Brain microvascular endothelial cell (primary cell): Measurements from ENCODE around the gene TRPC4AP.

Experiments used
- DNase-seq: peaks from one replicate; pipeline ENCODE4 v3.0.0-alpha.2; 2020
- H3K27ac ChIP-seq: fragments of 250-450 bp; sonication (Bioruptor Pico); 2 replicates; pipeline ENCODE4 v1.5.1; 2020; ENCODE audit warnings: mild to moderate bottlenecking, moderate library complexity
- H3K27me3 ChIP-seq: fragments of 250-450 bp; sonication (Bioruptor Pico); replicated peaks from 2 replicates; pipeline ENCODE4 v1.5.1; 2020; ENCODE audit warnings: mild to moderate bottlenecking
- H3K36me3 ChIP-seq: fragments of 250-450 bp; sonication (Bioruptor Pico); replicated peaks from 2 replicates; pipeline ENCODE4 v1.5.1; 2020; ENCODE audit warnings: mild to moderate bottlenecking
- H3K4me3 ChIP-seq: 2 replicates; pipeline ENCODE4 v1.5.1; 2011; ENCODE audit warnings: low read depth, mild to moderate bottlenecking, control low read depth, low read length, moderate library complexity
- in situ Hi-C: cut with HindIII; loops from 2 replicates; pipeline ENCODE4 v1.10.0; 2017; ENCODE audit warnings: low sequenced_read_pairs, low pct_ligation_motif_present
- TF ChIP-seq, protein P1 (sequence below): IDR thresholded peaks from 2 replicates; pipeline ENCODE4 v1.5.1; 2011; ENCODE audit warnings: low read depth, mild to moderate bottlenecking, moderate library complexity, low read length, control low read depth, inconsistent platforms; ENCODE audit errors: missing control alignments

Gene TRPC4AP

GRCh38 chr20:35133031-35133430 lies 40.4 kb upstream of the TRPC4AP start:
- no peaks in the 10 kb centered on the region for H3K27me3 ChIP-seq
- in situ Hi-C loops = no loop called here
- TF ChIP-seq, protein P1, sequence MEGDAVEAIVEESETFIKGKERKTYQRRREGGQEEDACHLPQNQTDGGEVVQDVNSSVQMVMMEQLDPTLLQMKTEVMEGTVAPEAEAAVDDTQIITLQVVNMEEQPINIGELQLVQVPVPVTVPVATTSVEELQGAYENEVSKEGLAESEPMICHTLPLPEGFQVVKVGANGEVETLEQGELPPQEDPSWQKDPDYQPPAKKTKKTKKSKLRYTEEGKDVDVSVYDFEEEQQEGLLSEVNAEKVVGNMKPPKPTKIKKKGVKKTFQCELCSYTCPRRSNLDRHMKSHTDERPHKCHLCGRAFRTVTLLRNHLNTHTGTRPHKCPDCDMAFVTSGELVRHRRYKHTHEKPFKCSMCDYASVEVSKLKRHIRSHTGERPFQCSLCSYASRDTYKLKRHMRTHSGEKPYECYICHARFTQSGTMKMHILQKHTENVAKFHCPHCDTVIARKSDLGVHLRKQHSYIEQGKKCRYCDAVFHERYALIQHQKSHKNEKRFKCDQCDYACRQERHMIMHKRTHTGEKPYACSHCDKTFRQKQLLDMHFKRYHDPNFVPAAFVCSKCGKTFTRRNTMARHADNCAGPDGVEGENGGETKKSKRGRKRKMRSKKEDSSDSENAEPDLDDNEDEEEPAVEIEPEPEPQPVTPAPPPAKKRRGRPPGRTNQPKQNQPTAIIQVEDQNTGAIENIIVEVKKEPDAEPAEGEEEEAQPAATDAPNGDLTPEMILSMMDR = no peak
- peaks cover 20% of the 10 kb centered on the region for H3K36me3 ChIP-seq
- DNase-seq = no peak
- no peak overlapping the region for H3K4me3 ChIP-seq
- no peak overlapping the region for H3K27ac ChIP-seq

DNA sequence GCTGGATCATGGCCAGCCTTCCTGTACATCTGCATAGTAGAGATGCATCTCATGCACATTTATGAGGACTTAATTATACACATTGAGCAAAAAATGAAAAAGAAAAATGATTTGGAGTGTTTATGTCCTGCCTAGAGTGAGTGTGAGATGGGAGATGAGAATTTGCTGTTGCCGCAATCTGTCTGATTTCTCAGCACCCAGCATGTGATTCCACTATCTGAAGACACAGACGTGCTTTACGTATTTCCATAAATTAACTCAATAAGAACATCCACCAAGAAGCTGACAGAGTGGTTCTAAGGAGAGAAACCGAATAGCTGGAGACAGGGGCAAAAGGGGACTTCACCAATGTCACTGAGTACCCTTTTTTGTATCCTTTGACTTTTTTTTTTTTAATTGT lies 39.3 kb upstream of the TRPC4AP start:
- in situ Hi-C loops = no loop called here
- Histone ChIP-seq H3K36me3 (peaks cover 11% of the 10 kb centered on the region), H3K4me3 (no peak overlapping the region), H3K27me3 (no peaks in the 10 kb centered on the region), H3K27ac (no peak overlapping the region)
- DNase-seq = no peak
- TF ChIP-seq, protein P1 = no peak

DNA sequence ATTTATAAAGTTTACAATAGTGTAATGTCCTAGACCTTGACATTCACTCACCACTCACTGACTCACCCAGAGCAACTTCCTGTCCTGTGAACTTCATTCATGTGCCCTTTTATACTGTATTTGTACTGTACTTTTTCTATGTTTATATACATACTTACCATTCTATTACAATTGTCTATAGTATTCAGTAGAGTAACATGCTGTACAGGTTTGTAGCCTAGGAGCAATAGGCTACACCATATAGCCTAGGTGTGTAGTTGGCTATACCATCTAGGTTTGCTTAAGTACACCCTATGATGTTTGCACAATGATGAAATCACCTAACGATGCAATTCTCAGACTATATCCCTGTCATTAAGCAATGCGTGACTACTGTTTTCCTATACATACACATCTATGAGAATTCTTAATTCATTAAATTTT lies 37.1 kb upstream of the TRPC4AP start:
- H3K36me3 ChIP-seq = peaks cover 15% of the 10 kb centered on the region
- no peaks in the 10 kb centered on the region for H3K27me3 ChIP-seq
- no peak for DNase-seq
- peak overlapping the region; percentile 45 for H3K27ac ChIP-seq
- in situ Hi-C loops = no loop called here
- TF ChIP-seq, protein P1 = no peak
- no peak overlapping the region for H3K4me3 ChIP-seq

DNA sequence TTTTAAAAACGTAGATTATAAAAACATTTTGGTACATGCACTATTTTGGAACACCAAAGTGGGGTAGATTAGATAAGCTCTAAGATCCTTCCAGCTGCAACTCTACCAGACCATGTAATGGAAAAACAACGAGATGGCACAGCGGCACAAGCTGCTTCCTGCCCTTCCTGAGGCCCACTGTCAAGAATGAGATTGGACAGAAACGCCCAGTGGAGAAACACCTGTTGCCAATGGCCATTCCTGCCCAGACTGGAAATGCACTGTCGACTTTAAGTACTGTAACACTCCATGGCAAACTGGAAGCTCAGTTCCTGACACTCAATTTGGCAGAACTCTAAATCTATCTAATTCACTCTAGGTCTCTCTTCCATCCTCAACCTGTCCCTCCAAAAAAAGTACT lies 33.1 kb upstream of the TRPC4AP start:
- no peak overlapping the region for H3K4me3 ChIP-seq
- no peak overlapping the region for H3K27ac ChIP-seq
- TF ChIP-seq, protein P1 = no peak
- no peaks in the 10 kb centered on the region for H3K27me3 ChIP-seq
- H3K36me3 ChIP-seq = peaks cover 22% of the 10 kb centered on the region
- DNase-seq = no peak
- in situ Hi-C loops = no loop called here

DNA sequence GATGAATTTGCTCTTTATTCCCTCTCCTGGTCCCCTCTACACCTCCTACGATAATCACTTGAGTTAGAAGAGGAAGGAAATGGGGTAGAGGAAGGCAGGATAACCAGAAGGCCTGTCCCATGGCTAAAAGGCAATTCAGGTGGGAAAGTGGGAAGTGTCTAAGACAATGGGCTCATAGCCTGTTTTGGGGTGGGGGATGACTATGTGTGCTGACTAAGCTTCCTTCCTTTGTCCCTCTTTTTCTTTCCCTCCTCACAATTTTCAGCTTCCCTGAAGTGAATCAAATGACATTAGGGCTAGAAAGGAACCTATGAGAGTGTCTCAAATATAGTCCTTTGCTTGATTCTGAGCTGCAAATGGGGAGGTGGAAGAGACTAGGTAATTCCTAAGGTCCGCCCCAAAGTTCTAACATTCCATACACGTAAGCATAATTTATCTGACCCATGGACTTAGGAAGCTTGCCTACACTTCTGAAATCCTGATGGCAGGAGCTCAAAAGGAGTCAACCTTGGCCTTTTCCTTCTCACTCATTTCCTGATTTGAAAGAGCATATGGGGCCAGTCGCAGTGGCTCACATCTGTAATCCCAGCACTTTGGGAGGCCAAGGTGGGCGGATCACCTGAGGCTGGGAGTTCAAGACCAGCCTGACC lies 30.3 kb upstream of the TRPC4AP start:
- H3K4me3 ChIP-seq = no peak overlapping the region
- in situ Hi-C loops = no loop called here
- H3K36me3 ChIP-seq = peaks cover 21% of the 10 kb centered on the region
- no peaks in the 10 kb centered on the region for H3K27me3 ChIP-seq
- TF ChIP-seq, protein P1 = no peak
- no peak for DNase-seq
- no peak overlapping the region for H3K27ac ChIP-seq

- DNase-seq = peak; percentile 73
- H3K4me3 ChIP-seq = no peak overlapping the region
- peak overlapping the region; percentile 72 for H3K27ac ChIP-seq
- in situ Hi-C loops = no loop called here
- peaks cover 18% of the 10 kb centered on the region for H3K36me3 ChIP-seq
- TF ChIP-seq, protein P1 = no peak
- no peaks in the 10 kb centered on the region for H3K27me3 ChIP-seq
Observed at GRCh38 chr20:35121186-35121585, 28.6 kb upstream of the TRPC4AP start.
